ENCODE data around the gene KDF1. TPM values are rescaled to one million over a fixed set of nuclear protein-coding genes. Genes with fewer than 3 reads are reported as not detected.

The KDF1 gene
- total and polyA plus RNA-seq, 2 of the 13 experiments (the other 11 are each of a cell fraction or from before 2014, with no cell fraction given) = 1.9 to 4.9 TPM

GRCh38 chr1:26911399-26912146 lies 48.7 kb downstream of the KDF1 start (continued):
- TF ChIP-seq MXD3 (CRISPR knock-in tag; IDR thresholded peaks at IDR 0.05) (0 out of 2 replicates have a peak, but pooled peaks have one; percentile 27), PAXIP1 (CRISPR knock-in tag; conservative IDR thresholded peaks at IDR 0.05) (no peak), KDM3A (CRISPR knock-in tag; IDR thresholded peaks at IDR 0.05; ENCODE audit: low read depth) (no peak), TFAP4 (IDR thresholded peaks at IDR 0.05; ENCODE audit: borderline replicate concordance, low read depth) (no peak), NR2F1 (CRISPR knock-in tag; IDR thresholded peaks at IDR 0.05) (no peak), POGK (CRISPR knock-in tag; conservative IDR thresholded peaks at IDR 0.05) (peak; percentile 54; the same call in 1 of the 2 replicates), ADNP (CRISPR knock-in tag; IDR thresholded peaks at IDR 0.05) (no peak), ZNF101 (CRISPR knock-in tag; IDR thresholded peaks at IDR 0.05; ENCODE audit: borderline replicate concordance, low read depth) (no peak), ZBTB44 (CRISPR knock-in tag; IDR thresholded peaks at IDR 0.05) (no peak), BATF2 (CRISPR knock-in tag; IDR thresholded peaks at IDR 0.05) (no peak), SCMH1 (CRISPR knock-in tag; IDR thresholded peaks at IDR 0.05; ENCODE audit: borderline replicate concordance) (no peak), ELK4 (CRISPR knock-in tag; IDR thresholded peaks at IDR 0.05; ENCODE audit: borderline replicate concordance) (no peak), ZNF775 (CRISPR knock-in tag; IDR thresholded peaks at IDR 0.05; ENCODE audit: borderline replicate concordance) (no peak), ATAD3A (CRISPR knock-in tag; IDR thresholded peaks at IDR 0.05) (no peak)
